Immature natural killer cell (primary cell): ENCODE measurements around the gene ZBTB32. TPM values are rescaled to one million over a fixed set of nuclear protein-coding genes. Genes with fewer than 3 reads are reported as not detected.
A peak's percentile ranks its signal among the peaks of the same experiment; 100 is the strongest.
"Not testable (repeated sequence)": the region's sequence is repeated elsewhere in the genome, so short reads cannot be mapped to it uniquely, and the experiment has no call there.

Experiments
- DNase-seq, 3 donors: peaks; one replicate each; pipeline ENCODE4 v3.0.0; 2022; ENCODE audit warnings: mixed read lengths in 1 of 3
- H3K27ac Mint-ChIP-seq, 6 donors: one replicate each; pipeline ENCODE4 v1.8.0; 2020; ENCODE audit warnings: mixed read lengths in 6 of 6, mild to moderate bottlenecking in 5 of 6, inconsistent platforms in 4 of 6, moderate library complexity in 3 of 6
- H3K27me3 Mint-ChIP-seq, 3 donors: one replicate each; pipeline ENCODE4 v1.8.0; 2020 to 2021; ENCODE audit warnings: low read depth in 3 of 3, mild to moderate bottlenecking in 3 of 3, mixed read lengths in 3 of 3, moderate library complexity in 3 of 3, inconsistent platforms in 1 of 3
- H3K36me3 Mint-ChIP-seq, 3 donors: one replicate each; pipeline ENCODE4 v1.8.0; 2020; ENCODE audit warnings: mixed read lengths in 3 of 3, inconsistent platforms in 2 of 3, mild to moderate bottlenecking in 2 of 3
- H3K4me1 Mint-ChIP-seq, 2 donors: one replicate each; pipeline ENCODE4 v1.8.0; 2020; ENCODE audit warnings: inconsistent platforms in 2 of 2, mild to moderate bottlenecking in 2 of 2, mixed read lengths in 2 of 2, moderate library complexity in 1 of 2
- H3K4me3 Mint-ChIP-seq, 5 donors: one replicate each; pipeline ENCODE4 v1.8.0; 2020; ENCODE audit warnings: mild to moderate bottlenecking in 5 of 5, mixed read lengths in 5 of 5, inconsistent platforms in 3 of 5, moderate library complexity in 3 of 5
- H3K9me3 Mint-ChIP-seq, 6 donors: one replicate each; pipeline ENCODE4 v1.8.0; 2020; ENCODE audit warnings: mild to moderate bottlenecking in 6 of 6, mixed read lengths in 6 of 6, inconsistent platforms in 4 of 6, moderate library complexity in 3 of 6
- polyA plus RNA-seq, 3 donors: library from polyadenylated mRNA; unstranded; fragments of 300-500 nt; fragmentation: Illumina TruSeq; gene quantifications; one replicate each; pipeline ENCODE4 v1.2.3, GENCODE V29; 2021

Gene ZBTB32
- polyA plus RNA-seq, 3 donors from 2014 or later: not detected

DNA sequence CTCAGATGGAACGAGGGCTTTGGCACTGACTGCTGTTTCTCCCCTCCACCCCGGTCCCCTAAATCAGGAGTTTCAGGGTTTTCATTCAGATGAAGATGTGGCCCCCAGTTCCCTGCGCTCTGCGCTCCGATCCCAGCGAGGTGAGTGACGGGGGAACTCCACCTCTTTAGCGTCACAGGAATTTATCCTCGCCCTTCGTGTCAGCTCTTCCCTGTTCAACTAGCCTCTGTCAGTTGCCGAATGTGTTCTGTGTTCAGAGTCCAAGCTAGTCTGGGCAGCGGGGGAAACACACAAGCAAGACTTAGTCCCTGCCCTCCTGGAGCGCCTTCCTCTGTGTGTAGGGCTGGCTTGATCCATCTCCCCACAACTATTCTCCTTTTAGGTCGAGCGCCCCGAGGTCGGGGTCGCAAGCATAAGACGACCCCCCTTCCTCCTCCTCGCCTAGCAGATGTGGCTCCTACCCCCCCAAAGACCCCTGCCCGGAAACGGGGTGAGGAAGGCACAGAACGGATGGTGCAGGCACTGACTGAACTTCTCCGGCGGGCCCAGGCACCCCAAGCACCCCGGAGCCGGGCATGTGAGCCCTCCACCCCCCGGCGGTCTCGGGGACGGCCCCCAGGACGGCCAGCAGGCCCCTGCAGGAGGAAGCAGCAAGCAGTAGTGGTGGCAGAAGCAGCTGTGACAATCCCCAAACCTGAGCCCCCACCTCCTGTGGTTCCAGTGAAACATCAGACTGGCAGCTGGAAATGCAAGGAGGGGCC is 15.2 kb downstream of the ZBTB32 start:
- Mint-ChIP-seq H3K27ac (peak overlapping the region; percentile 49 to 88 (median 73)), H3K4me1 (peaks cover 32% of the 10 kb centered on the region in 2 donors)

DNA sequence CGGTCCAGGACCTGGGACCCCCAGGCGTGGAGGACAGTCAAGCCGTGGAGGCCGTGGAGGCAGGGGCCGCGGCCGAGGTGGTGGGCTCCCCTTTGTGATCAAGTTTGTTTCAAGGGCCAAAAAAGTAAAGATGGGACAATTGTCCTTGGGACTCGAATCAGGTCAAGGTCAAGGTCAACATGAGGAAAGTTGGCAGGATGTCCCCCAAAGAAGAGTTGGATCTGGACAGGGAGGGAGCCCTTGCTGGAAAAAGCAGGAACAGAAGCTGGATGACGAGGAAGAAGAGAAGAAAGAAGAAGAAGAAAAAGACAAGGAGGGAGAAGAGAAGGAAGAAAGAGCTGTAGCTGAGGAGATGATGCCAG is 15.8 kb downstream of the ZBTB32 start:
- Mint-ChIP-seq H3K36me3 (peaks cover 0 to 14% (median 5%) of the 10 kb centered on the region in 3 donors), H3K4me3 (peak overlapping the region in 1 of 5 donors; percentile 22), H3K9me3 (no peaks in the 10 kb centered on the region), H3K27me3 (peaks cover 0 to 3% (median 3%) of the 10 kb centered on the region in 3 donors), H3K4me1 (peaks cover 30 to 32% of the 10 kb centered on the region in 2 donors), H3K27ac (peak overlapping the region in 2 of 6 donors; percentile 31 to 72)
- no peak for DNase-seq

More for the DNA sequence above, 15.2 kb downstream of the ZBTB32 start:
- Mint-ChIP-seq H3K4me3 (peak overlapping the region; percentile 81 to 89 (median 88)), H3K9me3 (no peaks in the 10 kb centered on the region), H3K27me3 (peaks cover 0 to 3% (median 3%) of the 10 kb centered on the region in 3 donors), H3K36me3 (peaks cover 0 to 14% (median 5%) of the 10 kb centered on the region in 3 donors)
- DNase-seq: no peak

DNA sequence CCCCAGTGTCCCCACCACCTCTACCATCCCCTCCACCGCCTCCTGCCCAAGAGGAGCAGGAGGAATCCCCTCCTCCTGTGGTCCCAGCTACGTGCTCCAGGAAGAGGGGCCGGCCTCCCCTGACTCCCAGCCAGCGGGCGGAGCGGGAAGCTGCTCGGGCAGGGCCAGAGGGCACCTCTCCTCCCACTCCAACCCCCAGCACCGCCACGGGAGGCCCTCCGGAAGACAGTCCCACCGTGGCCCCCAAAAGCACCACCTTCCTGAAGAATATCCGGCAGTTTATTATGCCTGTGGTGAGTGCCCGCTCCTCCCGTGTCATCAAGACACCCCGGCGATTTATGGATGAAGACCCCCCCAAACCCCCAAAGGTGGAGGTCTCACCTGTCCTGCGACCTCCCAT is 16.3 kb downstream of the ZBTB32 start:
- Mint-ChIP-seq H3K4me1 (peaks cover 30 to 32% of the 10 kb centered on the region in 2 donors), H3K27ac (no peak overlapping the region), H3K27me3 (peaks cover 0 to 3% (median 3%) of the 10 kb centered on the region in 3 donors), H3K4me3 (no peak overlapping the region), H3K9me3 (no peaks in the 10 kb centered on the region), H3K36me3 (peaks cover 0 to 17% (median 5%) of the 10 kb centered on the region in 3 donors)
- no peak for DNase-seq

DNA sequence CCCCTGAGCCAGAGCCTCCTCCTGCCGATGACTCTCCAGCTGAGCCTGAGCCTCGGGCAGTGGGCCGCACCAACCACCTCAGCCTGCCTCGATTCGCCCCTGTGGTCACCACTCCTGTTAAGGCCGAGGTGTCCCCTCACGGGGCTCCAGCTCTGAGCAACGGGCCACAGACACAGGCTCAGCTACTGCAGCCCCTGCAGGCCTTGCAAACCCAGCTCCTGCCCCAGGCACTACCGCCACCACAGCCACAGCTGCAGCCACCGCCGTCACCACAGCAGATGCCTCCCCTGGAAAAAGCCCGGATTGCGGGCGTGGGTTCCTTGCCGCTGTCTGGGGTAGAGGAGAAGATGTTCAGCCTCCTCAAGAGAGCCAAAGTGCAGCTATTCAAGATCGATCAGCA is 17.0 kb downstream of the ZBTB32 start:
- Mint-ChIP-seq H3K4me1 (peaks cover 23 to 25% of the 10 kb centered on the region in 2 donors), H3K36me3 (peaks cover 0 to 24% (median 5%) of the 10 kb centered on the region in 3 donors), H3K27me3 (peaks cover 0 to 3% (median 1%) of the 10 kb centered on the region in 3 donors), H3K9me3 (no peaks in the 10 kb centered on the region), H3K27ac (no peak overlapping the region), H3K4me3 (no peak overlapping the region)
- DNase-seq: no peak

DNA sequence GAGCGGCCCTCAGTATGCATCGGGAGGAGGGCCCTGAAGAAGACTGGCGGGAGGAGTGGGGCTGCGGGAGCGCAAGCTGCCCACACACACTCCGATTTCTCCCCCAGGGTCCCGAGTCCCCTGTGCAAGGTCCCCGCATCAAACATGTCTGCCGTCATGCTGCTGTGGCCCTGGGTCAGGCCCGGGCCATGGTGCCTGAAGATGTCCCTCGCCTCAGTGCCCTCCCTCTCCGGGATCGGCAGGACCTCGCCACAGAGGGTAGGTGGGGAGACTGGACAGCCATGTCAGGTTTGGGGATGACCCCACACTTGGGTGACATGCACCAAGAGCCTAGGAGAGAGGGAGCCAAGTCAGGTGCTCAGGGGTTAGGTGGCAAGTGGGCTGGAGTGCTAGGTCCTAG is 18.1 kb downstream of the ZBTB32 start:
- H3K27ac Mint-ChIP-seq: no peak overlapping the region
- H3K27me3 Mint-ChIP-seq: peaks cover 0 to 3% (median 0%) of the 10 kb centered on the region in 3 donors
- no peak overlapping the region for H3K4me3 Mint-ChIP-seq
- H3K36me3 Mint-ChIP-seq: peaks cover 0 to 28% (median 5%) of the 10 kb centered on the region in 3 donors
- peaks cover 17 to 20% of the 10 kb centered on the region in 2 donors for H3K4me1 Mint-ChIP-seq
- DNase-seq: no peak
- no peaks in the 10 kb centered on the region for H3K9me3 Mint-ChIP-seq

DNA sequence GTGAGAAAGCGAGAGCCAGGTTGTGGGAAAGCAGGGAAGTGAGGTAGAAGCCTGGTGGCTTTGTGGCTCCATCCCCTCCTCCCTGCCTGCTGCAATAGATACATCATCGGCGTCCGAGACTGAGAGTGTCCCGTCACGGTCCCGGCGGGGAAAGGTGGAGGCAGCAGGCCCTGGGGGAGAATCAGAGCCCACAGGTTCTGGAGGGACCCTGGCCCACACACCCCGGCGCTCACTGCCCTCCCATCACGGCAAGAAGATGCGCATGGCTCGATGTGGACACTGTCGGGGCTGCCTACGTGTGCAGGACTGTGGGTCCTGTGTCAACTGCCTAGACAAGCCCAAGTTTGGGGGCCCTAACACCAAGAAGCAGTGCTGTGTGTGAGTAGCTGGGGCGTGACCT is 18.5 kb downstream of the ZBTB32 start:
- peaks cover 0 to 28% (median 5%) of the 10 kb centered on the region in 3 donors for H3K36me3 Mint-ChIP-seq
- no peaks in the 10 kb centered on the region for H3K9me3 Mint-ChIP-seq
- H3K4me1 Mint-ChIP-seq: peaks cover 17 to 20% of the 10 kb centered on the region in 2 donors
- H3K4me3 Mint-ChIP-seq: no peak overlapping the region
- no peak overlapping the region for H3K27ac Mint-ChIP-seq
- H3K27me3 Mint-ChIP-seq: peaks cover 0 to 3% (median 0%) of the 10 kb centered on the region in 3 donors
- no peak for DNase-seq

DNA sequence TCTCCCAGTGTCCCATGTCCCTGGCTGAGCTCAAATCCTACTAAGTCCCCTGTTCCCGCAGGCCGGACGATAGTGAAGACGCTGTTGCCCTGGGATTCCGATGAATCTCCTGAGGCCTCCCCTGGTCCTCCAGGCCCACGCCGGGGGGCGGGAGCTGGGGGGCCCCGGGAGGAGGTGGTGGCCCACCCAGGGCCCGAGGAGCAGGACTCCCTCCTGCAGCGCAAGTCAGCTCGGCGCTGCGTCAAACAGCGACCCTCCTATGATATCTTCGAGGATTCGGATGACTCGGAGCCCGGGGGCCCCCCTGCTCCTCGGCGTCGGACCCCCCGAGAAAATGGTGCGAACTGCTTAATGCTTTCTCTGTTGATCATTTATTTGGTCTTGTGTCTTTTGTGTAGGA is 19.3 kb downstream of the ZBTB32 start:
- no peak overlapping the region for H3K4me3 Mint-ChIP-seq

DNA sequence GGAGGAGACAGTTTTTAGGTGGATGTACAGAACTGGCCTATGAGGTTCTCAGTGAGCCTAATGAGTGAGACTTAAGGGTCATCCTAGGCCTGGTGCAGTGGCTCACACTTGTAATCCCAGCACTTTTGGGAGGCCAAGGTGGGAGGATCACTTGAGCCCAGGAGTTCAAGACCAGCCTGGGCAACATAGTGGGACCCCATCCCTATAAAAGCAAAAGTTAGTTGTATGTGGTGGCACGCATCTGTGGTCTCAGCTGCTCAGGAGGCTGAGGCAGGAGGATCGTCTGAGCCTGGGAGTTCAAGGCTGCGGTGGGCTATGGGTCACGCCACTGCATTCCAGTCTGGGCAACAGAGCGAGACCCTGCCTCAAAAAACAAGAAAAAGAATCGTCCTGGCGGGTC is 19.8 kb downstream of the ZBTB32 start:
- Mint-ChIP-seq H3K36me3 (peaks cover 0 to 34% (median 5%) of the 10 kb centered on the region in 3 donors), H3K4me1 (peaks cover 11 to 12% of the 10 kb centered on the region in 2 donors)
- H3K4me3 Mint-ChIP-seq, DNase-seq, H3K27me3 Mint-ChIP-seq, H3K27ac Mint-ChIP-seq, H3K9me3 Mint-ChIP-seq: not testable (repeated sequence)

More for the DNA sequence above, 19.3 kb downstream of the ZBTB32 start:
- Mint-ChIP-seq H3K4me1 (peaks cover 15 to 17% of the 10 kb centered on the region in 2 donors), H3K36me3 (peaks cover 0 to 34% (median 5%) of the 10 kb centered on the region in 3 donors), H3K27me3 (peaks cover 0 to 3% (median 0%) of the 10 kb centered on the region in 3 donors), H3K9me3 (no peaks in the 10 kb centered on the region), H3K27ac (no peak overlapping the region)
- no peak for DNase-seq

DNA sequence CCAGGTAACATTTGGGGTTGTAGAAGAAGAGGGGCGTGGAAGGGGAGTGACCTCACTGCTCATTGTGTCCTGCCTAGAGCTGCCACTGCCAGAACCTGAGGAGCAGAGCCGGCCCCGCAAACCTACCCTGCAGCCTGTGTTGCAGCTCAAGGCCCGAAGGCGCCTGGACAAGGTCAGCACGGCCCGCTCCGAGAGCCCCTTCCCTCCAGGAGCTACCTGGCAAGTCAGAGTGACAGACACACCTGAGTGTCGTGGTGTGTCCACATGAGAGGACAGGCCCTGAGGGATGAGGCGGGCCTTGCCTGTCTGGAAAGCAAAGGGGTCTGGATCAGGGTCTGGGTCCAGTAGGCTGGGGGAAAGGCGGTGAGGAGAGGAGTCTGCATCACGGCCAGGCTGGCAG is 20.2 kb downstream of the ZBTB32 start:
- H3K27me3 Mint-ChIP-seq: no peaks in the 10 kb centered on the region
- peaks cover 3 to 37% (median 5%) of the 10 kb centered on the region in 3 donors for H3K36me3 Mint-ChIP-seq
- H3K9me3 Mint-ChIP-seq: no peaks in the 10 kb centered on the region
- no peak for DNase-seq
- no peak overlapping the region for H3K4me3 Mint-ChIP-seq
- no peak overlapping the region for H3K27ac Mint-ChIP-seq
- H3K4me1 Mint-ChIP-seq: peaks cover 6 to 8% of the 10 kb centered on the region in 2 donors

DNA sequence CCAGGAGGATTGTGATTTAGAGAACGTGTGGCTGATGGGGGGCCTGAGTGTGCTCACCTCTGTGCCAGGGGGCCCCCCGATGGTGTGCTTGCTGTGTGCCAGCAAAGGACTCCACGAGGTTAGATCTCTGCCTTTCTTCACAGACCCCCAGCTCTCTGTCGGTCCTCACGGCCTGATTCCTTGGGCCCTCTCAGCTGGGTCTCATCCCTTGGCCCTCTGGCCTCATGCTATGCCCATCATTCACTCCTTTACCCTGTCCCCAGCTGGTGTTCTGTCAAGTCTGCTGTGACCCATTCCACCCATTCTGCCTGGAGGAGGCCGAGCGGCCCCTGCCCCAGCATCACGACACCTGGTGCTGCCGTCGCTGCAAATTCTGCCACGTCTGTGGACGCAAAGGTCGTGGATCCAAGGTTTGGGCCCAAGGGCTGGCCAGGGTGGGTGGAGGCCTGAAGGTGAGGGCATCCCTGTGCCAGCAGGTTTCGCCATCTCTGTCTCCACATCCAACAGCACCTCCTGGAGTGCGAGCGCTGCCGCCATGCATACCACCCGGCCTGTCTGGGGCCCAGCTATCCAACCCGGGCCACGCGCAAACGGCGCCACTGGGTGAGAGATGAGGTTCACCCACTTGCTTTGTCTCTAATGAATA is 21.0 kb downstream of the ZBTB32 start:
- Mint-ChIP-seq H3K4me1 (peaks cover 2 to 3% of the 10 kb centered on the region in 2 donors), H3K9me3 (no peaks in the 10 kb centered on the region), H3K4me3 (no peak overlapping the region), H3K36me3 (peaks cover 6 to 35% (median 8%) of the 10 kb centered on the region in 3 donors), H3K27me3 (no peaks in the 10 kb centered on the region), H3K27ac (no peak overlapping the region)
- no peak for DNase-seq

DNA sequence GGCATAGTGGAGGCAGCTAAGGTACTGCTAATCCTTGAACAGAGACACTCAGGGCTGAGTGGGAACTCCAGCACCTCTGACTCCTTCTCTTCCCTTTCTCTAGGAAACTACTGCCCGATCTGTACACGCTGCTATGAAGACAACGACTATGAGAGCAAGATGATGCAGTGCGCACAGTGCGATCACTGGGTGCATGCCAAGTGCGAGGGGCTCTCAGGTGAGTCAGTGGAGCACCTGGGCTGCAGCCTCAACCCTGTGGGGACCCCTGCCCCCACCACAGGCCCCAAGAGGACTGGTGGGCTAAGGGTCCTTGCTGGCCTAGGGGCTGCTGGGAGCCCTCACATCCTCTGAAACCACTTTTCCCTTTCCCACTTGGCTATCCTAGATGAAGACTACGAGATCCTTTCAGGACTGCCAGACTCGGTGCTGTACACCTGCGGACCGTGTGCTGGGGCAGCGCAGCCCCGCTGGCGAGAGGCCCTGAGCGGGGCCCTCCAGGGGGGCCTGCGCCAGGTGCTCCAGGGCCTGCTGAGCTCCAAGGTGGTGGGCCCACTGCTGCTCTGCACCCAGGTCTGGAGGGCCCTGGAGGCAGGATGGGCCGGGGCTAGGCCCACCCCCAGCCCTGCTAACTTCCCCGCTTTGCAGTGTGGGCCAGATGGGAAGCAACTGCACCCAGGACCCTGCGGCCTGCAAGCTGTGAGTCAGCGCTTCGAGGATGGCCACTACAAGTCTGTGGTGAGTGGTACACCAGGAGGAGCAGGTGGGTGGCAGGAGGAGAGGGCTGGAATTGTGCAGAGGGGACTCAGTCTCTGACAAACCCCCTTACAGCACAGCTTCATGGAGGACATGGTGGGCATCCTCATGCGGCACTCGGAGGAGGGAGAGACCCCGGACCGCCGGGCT is 22.9 kb downstream of the ZBTB32 start:
- H3K27ac Mint-ChIP-seq: no peak overlapping the region

DNA sequence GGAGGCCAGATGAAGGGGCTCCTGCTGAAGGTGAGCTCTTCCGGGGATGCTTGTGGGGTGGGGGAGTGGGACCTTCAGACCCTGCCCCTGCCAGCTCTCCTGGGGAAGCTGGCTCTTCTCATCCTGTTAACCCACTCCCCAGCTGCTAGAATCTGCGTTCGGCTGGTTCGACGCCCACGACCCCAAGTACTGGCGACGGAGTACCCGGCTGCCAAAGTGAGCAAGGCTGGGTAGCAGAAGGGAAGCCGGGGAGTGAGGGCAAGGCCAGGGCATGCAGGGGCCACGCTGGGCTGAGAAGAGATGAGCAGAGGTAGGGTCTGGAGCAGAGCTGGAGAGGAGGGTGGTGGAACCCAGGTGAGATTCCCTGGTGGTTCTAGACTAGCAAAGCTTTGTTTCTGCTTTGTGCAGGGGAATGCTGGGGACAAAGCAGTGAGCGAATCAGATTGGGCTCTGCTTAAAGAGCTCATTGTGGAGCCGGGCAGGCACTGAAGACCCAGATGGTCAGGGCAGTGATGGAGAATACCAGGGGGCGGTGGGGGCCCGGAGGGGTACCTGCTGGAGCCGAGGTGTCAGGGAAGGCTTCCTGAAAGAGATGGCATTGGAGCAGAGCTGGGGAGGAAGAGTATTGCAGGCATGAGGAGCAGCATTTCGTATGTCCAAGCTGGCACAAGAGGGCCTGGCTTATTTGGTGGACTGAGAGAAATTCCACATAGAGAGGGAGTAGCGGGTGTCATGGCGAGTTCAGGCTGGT is 23.8 kb downstream of the ZBTB32 start:
- no peak overlapping the region for H3K27ac Mint-ChIP-seq
- H3K36me3 Mint-ChIP-seq: peaks cover 9 to 39% (median 14%) of the 10 kb centered on the region in 3 donors

More for the DNA sequence above, 22.9 kb downstream of the ZBTB32 start:
- Mint-ChIP-seq H3K4me3 (peak overlapping the region in 1 of 5 donors; percentile 30), H3K4me1 (peaks cover 0 to under 1% of the 10 kb centered on the region in 2 donors), H3K36me3 (peaks cover 9 to 40% (median 14%) of the 10 kb centered on the region in 3 donors), H3K9me3 (no peaks in the 10 kb centered on the region), H3K27me3 (peaks cover 0 to 2% (median 0%) of the 10 kb centered on the region in 3 donors)
- DNase-seq: no peak

DNA sequence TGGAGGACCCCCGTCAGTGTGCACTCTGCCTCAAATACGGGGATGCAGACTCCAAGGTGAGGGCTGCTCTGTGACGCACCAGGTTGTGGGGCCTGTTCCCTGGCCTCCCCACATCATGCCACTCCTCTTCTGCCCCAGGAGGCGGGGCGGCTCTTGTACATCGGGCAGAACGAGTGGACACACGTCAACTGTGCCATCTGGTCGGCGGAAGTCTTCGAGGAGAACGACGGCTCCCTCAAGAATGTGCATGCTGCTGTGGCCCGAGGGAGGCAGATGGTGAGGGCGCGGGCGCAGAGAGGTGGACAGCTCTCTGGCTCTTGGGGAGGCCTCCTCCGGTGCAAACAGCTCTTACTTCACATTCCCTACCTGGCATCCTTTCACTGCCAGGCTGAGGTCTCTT is 24.7 kb downstream of the ZBTB32 start:
- Mint-ChIP-seq H3K27ac (no peak overlapping the region), H3K27me3 (peaks cover 0 to 2% (median under 1%) of the 10 kb centered on the region in 3 donors), H3K9me3 (no peaks in the 10 kb centered on the region), H3K36me3 (peaks cover 9 to 33% (median 11%) of the 10 kb centered on the region in 3 donors), H3K4me3 (no peak overlapping the region), H3K4me1 (no peaks in the 10 kb centered on the region)
- no peak for DNase-seq

More for the DNA sequence above, 23.8 kb downstream of the ZBTB32 start:
- no peak overlapping the region for H3K4me3 Mint-ChIP-seq
- no peaks in the 10 kb centered on the region for H3K9me3 Mint-ChIP-seq
- no peak for DNase-seq
- H3K27me3 Mint-ChIP-seq: peaks cover 0 to 2% (median 0%) of the 10 kb centered on the region in 3 donors
- H3K4me1 Mint-ChIP-seq: no peaks in the 10 kb centered on the region
